Fibroblast of gingiva (primary cell): ENCODE measurements around the gene THOC7.

Experiments used
- DNase-seq: peaks from one replicate; pipeline ENCODE4 v3.0.0-alpha.2; 2011; ENCODE audit warnings: low read depth

THOC7 gene

DNA sequence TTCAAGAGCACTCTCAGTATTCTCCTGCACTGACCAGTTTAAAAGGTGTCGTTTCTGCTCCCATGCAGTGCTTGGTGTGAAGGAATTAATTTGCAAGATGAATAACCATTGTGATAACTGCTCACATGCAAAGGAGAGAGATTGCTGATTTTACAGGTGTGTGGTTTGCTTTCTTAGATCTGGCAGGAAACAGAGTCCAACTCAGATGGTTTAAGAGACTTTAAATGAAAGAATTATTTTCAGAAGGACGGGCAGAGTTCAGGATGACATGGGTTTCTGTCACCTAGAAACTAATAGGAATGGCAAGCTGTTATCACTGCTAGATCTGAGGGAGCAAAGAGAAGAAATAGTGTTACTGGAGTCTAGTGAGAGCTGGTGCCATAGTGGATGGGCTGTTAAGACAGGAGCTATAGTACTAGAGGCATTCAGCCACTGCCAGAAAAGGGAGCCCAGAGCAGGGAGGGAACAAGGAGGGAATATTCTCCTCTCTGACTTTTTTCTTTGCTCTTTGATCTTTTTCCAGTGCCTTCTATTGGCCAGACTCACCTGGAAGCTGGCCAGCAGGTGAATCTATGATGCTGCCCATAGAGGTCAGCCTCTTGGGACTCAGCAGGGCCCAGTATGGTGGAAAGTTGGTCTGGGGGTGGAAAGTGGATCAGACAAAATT lies 14.9 kb upstream of the THOC7 start:
- no peak for DNase-seq

- no peak for DNase-seq
Observed at GRCh38 chr3:63877737-63878393, 14.3 kb upstream of the THOC7 start.

DNA sequence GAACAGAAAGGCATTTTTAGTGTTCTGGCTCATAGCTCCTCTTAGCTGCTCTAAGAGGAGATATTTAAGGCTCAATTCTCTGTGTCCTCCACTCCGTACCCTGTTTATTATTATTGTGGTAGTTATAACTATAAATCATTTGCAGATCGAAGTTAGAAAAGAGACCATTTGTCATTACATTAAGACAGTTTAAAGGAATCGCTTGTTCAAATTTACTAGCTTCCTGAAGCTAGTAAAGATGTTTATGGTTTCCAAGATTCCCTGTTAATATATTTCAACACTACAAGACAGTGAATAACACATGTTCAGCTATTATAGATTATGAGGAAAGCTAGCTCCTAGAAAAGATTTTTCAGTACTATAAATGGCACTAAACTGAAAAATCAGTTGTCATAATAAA lies 12.7 kb upstream of the THOC7 start:
- DNase-seq: no peak

GRCh38 chr3:63875510-63875909 lies 11.9 kb upstream of the THOC7 start:
- DNase-seq: no peak

GRCh38 chr3:63874769-63875168 lies 11.2 kb upstream of the THOC7 start:
- no peak for DNase-seq

DNA sequence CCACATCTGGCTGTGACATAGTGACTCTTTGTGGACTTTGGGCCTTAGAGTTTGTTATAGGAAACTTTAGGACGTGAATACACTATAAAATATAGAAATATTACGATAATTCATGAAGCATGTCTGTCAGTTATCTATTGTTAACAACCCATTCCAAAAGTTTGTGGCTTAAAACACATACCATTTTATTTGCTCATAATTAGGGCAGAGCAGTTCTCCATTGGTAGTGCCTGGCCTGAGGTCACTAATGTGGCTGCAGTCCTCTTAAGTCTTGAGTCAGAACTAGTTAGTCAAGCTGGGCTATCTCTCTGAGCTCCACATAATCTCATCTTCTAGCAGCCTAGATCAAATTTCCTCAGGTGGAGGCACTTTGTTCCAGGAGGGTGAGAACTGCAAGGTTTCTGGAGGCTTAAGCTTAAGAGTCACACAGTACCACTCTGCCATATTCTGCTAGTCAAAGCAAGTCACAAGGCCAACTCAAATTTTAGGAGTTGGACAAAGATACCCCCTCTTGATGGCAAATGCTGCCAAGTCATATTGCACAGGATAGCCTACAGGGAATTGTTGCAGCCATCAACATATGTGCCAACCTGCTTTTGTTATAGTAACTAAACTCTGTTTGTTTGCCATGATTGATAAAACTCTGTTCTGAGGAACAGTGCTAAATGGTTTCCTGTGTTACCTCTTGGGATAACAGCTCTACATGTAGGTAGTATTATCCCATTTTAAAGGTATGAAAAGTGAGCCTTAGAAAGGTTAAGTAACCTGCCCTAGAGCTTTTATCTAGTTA lies 8.7 kb upstream of the THOC7 start:
- peak; percentile 64 for DNase-seq

DNA sequence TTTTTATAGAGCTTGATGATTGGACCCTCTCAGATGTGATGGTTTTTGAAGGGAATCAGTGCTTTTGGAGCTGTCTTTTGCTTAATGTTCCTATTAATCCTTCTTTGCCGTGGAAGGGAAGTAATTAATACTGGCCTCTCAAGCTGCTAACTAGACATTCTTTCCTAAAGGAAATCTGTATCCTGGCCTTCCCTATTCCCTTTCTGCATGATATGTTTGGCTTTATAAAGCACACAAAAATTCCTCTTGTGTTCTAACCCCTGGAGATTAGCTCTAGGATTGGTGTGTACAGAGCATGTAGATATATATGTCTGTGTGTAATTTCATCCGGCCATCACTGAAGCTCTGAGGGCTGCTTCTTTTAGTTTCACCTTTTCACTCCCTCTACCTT lies 7.0 kb upstream of the THOC7 start:
- no peak for DNase-seq

DNA sequence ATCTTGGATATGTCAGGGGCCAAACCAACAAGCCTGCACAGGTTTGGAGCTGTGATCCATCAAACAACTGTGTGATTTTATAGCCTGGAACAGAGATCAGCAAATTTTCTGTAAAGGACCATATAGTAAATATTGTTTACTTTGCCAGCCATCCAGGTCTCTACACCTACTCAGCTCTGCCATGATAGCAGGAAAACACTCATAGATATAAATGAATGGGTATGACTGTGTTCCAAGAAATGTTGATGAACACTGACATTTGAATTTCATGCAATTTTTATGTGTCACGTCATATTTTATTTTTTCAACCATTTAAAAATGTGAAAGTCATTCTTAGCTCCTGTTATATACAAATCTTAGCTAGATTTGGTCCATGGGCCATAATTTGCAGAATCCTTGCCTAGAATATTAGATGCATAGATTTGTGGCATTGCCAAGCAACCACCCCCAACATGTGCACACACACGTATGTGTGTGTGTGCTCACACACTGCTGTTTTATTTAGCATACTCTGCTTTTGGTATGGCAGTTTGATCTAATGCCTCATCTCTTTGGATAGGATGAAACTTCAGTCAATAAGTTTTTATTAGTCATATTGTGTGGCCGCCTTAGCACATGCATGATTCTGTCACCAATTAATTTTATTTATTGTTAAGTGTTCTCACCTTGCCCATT lies 6.5 kb upstream of the THOC7 start:
- DNase-seq: no peak

DNA sequence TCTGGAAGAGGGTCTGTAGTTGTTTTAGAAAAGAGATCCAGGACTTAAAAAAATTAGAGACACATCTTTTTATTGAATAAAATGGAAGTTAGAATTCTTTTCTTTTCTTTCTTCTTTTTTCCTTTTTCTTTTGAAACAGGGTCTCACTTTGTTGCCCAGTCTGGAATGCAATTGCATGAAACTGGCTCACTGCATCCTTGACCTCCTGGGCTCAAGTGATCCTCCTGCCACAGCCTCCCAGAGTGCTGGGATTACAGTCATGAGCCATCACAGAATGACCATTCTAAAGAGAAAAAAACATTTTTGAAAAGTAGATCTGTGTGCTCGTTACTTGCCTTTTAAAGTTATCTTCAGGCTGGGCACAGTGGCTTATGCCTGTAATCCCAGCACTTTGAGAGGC lies 3.6 kb upstream of the THOC7 start:
- DNase-seq: no peak

DNA sequence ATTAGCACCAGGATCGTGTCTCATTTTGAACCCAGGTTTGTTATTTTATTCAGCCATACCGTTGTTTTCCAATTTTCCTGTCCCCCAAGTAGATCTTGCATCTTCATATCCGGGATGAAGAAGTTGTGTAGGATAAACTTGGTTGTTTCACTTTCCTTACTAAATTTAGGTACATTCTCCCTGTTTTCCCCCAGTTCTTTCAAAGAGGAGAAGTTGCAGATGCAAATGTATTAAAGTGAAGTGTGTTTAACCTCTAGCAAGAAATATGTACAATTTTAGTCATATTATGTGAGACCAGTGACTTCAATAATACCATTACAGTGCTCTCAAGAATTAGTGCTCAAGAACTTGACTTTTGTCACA lies 1.3 kb upstream of the THOC7 start:
- DNase-seq: no peak

GRCh38 chr3:63864008-63864964 lies 681 bp upstream of the THOC7 start:
- no peak for DNase-seq

GRCh38 chr3:63862804-63863149 lies 828 bp downstream of the THOC7 start:
- DNase-seq: no peak

DNA sequence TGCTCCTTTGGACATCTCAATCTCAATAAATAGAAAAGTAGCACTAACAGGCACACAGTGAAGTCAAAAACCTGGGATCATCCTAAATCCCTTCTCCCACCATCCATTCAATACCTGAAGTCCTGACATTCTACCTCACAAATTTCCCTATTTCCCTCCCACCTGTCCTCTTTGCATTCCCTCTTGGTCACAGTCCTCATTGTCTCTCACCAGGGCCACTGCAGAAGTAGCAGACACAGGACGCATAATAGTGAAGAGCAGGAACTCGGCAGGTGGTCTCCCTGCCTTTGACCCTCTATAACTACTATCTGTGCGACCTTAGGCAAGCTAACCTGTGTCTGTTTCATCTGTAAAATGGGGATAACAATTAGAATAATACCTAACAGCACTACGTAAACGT lies 2.3 kb downstream of the THOC7 start:
- DNase-seq: no peak

- DNase-seq: no peak
Observed at GRCh38 chr3:63860776-63861175, 2.8 kb downstream of the THOC7 start.

DNA sequence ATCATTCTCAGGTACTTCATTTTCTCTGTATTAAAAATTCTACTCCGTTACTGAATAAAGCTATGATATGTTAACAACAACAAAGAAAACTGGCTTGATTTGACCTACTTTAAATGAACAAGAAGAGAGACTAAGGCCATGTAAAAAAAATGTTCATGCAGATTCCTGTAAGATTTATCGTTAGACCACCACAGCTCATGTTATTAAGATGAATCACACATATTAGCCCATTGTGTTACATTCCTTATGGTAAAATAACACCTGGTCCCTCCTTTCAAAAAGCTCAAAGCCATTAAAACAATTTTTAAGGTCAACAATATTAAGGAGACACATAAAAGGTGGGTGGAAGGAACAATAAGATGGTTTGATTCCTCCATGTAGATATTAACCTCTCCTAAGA lies 6.3 kb downstream of the THOC7 start:
- no peak for DNase-seq

DNA sequence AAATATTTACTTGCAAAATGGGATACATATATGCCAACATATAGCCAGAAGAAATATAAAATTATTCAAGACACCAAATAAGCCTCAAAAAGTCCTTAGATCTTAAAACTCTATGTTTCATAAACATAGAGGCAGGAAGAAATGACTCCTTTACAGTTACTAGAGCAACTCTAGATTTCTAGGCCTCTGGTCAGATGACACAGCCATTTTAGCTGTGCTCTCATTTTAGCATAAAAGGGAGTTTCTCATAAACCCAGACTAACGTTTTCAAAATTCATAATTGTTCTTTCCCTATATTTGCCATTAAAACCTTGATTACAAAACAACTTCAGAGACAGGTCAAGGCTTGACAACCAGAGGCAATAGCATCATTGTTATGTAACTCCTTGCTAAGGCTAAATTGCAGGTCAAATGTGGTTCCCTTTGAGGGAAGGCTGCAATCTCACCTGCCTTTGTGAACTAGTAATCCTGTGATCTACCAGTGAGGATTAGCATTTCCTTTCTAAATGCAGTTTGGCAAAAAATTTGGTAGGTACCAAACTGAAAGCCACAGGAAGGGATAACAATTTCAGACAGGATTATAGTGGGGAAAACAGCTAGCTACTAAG lies 8.2 kb downstream of the THOC7 start:
- no peak for DNase-seq

- DNase-seq: no peak
Observed at GRCh38 chr3:63853106-63853505, 10.5 kb downstream of the THOC7 start.

DNA sequence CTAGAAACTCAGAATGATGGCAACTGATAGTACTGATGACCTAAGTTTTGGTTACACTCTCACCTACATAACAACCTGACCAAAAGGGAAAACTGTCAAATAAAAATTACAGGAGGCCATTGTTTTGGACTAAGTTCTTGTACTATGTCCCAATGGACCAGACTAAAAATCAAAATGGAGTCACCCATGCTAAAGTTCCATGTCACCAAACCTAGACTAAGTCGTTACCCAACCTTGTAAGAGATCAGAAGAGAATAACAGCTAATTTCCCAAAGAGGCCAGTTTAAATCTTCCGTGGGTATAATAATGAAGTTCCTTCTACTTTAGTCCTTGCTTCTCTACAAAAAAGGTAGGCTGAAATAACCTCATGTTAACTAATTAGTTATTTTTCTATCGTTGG lies 12.3 kb downstream of the THOC7 start:
- DNase-seq: no peak

DNA sequence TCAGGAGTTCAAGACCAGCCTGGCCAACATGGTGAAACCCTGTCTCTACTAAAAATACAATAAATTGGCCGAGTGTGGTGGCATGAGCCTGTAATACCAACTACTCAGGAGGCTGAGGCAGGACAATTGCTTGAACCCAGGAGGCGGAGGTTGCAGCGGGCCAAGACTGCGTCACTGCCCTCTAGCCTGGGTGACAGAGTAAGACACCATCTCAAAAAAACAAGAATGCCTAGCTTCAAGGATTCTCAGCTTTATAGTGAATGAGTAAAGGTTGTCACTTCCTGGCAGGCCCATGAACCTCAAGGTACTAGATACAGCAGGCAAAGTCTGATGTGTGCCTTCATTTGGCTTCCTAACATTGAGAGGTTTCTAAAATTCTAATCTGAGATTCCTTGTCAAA lies 14.4 kb downstream of the THOC7 start:
- no peak for DNase-seq

- no peak for DNase-seq
Observed at GRCh38 chr3:63847718-63848450, 15.7 kb downstream of the THOC7 start.

- DNase-seq: no peak
Observed at GRCh38 chr3:63845215-63845614, 18.4 kb downstream of the THOC7 start.
